ENCODE results near the gene TPM3.

DNA sequence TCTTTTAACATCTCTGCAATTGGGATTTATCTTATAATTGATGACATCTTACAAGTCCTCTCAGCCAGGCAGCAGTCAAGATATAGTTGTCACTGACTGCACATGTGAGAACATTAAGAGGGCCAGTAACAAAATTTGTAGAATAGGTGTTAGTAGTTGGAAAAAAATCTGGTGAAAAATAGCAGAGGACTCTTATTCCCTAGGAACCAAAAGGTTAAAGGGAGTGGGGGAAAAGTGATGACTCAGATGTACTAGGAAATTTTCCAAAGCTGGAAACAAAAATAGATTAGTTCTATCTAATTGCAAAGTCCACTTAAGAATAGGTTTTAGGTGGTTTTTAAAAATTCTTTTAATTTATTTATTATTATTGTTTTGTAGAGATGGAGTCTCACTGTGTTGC lies 40.6 kb downstream of the TPM3 start:
- TF ChIP-seq POLR2AphosphoS5 (IDR thresholded peaks at IDR 0.05; ENCODE audit: low read depth, low read length) = no peak
- TF ChIP-seq SPI1 (IDR thresholded peaks at IDR 0.05; ENCODE audit: low read depth, low read length) = no peak
- no peak for TF ChIP-seq POLR2A (IDR thresholded peaks at IDR 0.05; ENCODE audit: low read depth, low read length)
- no peak for TF ChIP-seq POU2F2 (IDR thresholded peaks at IDR 0.05; ENCODE audit: low read depth, low read length)
- no peak for TF ChIP-seq PAX5 (IDR thresholded peaks at IDR 0.05; ENCODE audit: insufficient read depth, low read length, severe bottlenecking)
- TF ChIP-seq TAF1 (IDR thresholded peaks at IDR 0.05; ENCODE audit: low read depth, low read length) = no peak
